ENCODE measurements around the gene HSD17B8.

DNA sequence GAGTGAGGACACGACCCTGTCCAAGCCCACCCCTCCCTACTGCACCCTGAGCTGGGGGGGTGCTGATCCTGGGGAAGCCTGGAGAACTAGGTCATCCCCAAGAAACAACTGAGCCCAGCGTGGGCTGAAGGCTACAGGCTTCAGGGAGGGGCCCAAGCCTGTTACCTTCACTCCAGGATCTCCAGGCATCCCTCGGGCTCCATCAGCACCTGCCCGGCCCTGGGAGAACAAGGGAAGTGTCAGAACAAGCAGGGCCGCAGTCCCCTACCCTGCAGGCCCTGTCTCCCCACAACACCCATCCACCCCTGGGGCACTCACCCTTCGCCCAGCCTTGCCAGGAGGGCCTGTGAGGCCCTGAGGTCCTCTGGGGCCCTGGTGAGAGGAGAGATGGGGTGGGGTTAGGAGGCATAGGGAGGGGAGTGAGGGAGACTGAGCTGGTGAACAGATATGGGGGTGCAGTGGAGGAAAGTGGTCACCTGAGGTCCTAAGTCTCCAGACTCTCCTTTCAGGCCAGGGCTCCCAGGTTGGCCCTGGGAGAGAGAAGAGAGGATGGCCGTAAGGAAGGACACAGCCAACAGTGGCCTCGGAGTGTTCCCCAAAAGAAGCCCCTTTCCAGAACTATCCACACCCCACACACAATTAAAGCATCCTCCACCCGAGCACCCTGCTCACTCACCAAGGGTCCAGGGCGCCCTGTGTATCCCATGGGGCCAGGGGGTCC is 25.5 kb upstream of the HSD17B8 start:
- TF ChIP-seq CTCF (IDR thresholded peaks at IDR 0.05) (no peak), EZH2 (IDR thresholded peaks at IDR 0.05; ENCODE audit: borderline replicate concordance, insufficient read depth, low read depth, low read length, poor library complexity, severe bottlenecking) (no peak)

Measured in B cell (primary cell).